Measurements from ENCODE around the gene CCDC137.

CCDC137 gene

DNA sequence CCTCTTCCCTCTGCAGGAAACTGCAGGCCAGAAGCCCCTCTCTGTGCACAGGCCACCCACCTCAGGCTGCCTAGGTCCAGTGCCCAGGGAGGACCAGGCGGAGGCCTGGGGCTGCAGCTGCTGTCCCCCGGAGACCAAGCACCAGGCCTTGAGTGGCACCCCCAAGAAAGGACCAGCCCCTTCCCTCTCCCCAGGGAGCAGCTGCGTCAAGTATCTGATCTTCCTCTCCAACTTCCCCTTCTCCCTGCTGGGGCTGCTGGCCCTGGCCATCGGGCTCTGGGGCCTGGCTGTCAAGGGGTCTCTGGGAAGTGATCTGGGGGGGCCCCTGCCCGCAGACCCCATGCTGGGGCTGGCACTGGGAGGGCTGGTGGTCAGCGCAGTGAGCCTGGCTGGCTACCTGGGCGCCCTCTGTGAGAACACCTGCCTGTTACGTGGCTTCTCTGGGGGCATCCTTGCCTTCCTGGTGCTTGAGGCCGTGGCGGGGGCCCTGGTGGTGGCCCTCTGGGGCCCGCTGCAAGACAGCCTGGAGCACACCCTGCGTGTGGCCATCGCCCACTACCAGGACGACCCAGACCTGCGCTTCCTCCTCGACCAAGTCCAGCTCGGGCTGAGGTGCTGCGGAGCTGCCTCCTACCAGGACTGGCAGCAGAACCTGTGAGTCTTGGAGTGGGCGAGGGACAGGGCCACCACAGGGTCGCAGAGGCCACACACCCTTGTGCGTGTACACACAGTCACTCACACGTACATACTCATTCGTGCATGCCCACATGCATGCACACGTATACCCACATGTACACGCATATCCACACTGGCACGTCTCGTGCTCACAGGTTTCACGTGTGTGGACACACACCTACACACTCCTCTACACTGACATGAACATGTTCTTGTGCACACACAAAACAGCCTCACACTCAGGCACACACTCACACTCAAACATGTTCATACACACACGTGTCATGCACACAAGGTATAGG lies 21.3 kb upstream of the CCDC137 start:
- TF ChIP-seq, protein P1, sequence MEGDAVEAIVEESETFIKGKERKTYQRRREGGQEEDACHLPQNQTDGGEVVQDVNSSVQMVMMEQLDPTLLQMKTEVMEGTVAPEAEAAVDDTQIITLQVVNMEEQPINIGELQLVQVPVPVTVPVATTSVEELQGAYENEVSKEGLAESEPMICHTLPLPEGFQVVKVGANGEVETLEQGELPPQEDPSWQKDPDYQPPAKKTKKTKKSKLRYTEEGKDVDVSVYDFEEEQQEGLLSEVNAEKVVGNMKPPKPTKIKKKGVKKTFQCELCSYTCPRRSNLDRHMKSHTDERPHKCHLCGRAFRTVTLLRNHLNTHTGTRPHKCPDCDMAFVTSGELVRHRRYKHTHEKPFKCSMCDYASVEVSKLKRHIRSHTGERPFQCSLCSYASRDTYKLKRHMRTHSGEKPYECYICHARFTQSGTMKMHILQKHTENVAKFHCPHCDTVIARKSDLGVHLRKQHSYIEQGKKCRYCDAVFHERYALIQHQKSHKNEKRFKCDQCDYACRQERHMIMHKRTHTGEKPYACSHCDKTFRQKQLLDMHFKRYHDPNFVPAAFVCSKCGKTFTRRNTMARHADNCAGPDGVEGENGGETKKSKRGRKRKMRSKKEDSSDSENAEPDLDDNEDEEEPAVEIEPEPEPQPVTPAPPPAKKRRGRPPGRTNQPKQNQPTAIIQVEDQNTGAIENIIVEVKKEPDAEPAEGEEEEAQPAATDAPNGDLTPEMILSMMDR (IDR thresholded peaks at IDR 0.05; ENCODE audit: borderline replicate concordance, insufficient read depth, low read depth, low read length) = no peak
- no peak overlapping the region for H3K4me3 ChIP-seq (ENCODE audit: low read depth, low read length)

DNA sequence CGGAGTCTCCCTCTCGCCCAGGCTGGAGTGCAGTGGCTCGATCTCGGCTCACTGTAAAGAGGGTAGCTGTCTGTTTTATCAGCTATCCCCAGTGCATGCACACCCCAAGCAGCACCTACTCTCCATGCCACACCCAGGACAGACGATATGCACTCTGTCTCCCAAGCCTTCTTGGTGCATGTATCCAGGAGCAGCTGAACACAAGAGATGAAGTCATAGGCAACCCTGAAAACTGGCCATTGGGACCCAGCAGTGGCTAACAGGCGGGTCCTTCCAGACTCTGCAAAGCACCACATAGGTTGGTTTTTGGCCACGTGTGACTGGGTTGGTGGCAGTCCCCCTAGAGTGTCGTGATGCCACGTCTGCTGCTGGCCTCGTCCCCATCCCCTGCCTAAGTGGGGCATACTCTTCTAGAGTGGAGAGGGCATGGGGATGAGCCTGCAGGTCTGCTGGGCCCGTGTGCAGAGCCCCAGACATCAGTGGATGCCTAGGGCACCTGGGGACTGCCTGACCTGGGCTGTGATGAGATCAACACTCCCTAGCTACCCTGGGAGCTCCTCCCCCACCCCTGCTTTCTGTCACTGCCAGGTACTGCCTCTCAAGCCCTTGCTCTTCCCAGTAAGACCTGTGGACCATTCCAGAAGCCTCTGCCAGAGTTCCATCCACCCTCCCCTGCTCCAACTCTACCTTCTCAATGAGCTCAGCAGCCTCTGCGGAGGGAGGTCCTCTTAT lies 19.5 kb upstream of the CCDC137 start:
- no peak overlapping the region for H3K4me3 ChIP-seq (ENCODE audit: low read depth, low read length)

DNA sequence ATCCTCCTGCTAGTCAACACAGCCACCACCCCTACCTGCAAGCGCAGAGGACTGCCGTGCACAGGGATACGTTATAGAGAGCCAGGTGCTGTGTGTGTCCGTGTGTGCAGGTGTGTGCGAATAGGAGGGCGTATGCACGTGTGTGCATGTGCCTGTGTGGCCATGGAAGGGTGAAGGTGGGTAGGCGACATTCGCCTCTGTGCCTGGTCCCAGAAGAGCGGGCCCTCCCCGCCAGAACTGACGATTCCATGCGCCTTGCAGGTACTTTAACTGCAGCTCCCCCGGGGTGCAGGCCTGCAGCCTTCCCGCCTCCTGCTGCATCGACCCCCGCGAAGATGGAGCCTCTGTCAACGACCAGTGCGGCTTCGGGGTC lies 18.9 kb upstream of the CCDC137 start:
- TF ChIP-seq, protein P1 (IDR thresholded peaks at IDR 0.05; ENCODE audit: borderline replicate concordance, insufficient read depth, low read depth, low read length) = no peak
- H3K4me3 ChIP-seq (ENCODE audit: low read depth, low read length) = no peak overlapping the region

More for the DNA sequence above, 19.5 kb upstream of the CCDC137 start:
- TF ChIP-seq, protein P1 (IDR thresholded peaks at IDR 0.05; ENCODE audit: borderline replicate concordance, insufficient read depth, low read depth, low read length) = no peak

DNA sequence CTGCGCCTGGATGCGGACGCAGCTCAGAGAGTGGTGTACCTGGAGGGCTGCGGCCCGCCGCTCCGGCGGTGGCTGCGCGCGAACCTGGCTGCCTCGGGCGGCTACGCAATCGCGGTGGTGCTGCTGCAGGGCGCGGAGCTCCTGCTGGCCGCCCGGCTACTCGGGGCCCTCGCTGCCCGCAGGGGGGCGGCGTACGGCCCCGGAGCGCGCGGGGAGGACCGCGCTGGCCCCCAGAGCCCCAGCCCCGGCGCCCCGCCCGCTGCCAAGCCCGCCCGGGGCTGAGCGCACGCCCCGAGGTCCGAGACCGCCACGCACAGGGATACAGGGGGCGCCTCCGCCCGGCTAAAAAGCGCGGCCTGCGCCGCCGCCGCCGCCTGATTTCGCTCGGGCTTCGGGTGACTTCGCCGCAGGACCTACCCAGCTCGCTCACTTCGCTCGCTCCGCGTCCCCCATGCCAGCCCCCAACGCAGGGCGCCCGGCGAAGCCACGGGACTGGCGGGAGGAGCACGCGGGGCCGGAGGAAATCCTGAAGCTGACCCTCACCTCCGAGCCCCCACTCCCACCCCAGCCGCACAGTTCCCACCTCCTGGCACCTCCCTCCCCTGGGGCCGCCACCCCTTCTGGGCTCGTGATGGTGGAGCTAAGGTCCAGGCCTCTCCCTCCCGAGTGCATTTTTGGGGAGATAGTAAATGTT lies 18.4 kb upstream of the CCDC137 start:
- TF ChIP-seq, protein P1 (IDR thresholded peaks at IDR 0.05; ENCODE audit: borderline replicate concordance, insufficient read depth, low read depth, low read length) = no peak
- H3K4me3 ChIP-seq (ENCODE audit: low read depth, low read length) = no peak overlapping the region

DNA sequence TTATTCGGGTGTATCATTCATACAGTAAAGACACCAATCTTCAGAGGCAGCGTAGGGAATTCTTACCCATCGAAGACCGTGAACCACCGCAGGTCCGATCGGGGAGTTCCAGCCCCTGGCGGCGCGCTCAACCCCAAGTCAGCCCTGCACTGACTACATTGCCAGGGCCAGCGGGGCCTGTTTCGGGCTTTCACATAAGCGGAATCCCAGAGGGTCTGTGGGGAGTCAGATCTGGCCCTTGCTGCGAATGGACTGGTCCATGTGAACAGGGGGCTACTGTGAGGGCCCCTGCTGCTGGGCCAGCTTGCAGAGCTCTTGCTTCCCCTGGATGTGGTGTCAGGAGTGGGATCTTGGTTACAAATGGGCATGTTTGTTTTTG lies 17.8 kb upstream of the CCDC137 start:
- H3K4me3 ChIP-seq (ENCODE audit: low read depth, low read length) = no peak overlapping the region
- TF ChIP-seq, protein P1 (IDR thresholded peaks at IDR 0.05; ENCODE audit: borderline replicate concordance, insufficient read depth, low read depth, low read length) = no peak

DNA sequence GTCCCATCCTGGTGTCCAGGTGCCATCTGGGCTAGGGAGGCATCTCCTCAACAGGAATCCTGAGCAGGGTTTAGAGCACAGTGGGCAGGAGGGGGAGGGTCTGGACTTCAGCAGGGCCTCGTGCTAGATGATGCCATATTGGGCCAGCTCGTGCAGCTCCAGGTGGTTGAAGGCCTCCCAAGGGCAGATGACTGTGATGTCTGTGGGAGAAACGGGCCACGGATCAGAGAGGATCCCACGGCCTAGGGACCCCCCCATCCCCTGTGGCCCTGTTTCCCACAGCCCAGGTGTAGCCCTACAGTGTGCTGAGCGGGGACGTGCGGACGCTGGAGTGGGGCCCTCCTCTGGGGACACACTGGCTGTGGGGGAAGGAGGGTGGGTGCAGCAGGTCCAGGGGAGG lies 15.6 kb upstream of the CCDC137 start:
- no peak overlapping the region for H3K4me3 ChIP-seq (ENCODE audit: low read depth, low read length)
- TF ChIP-seq, protein P1 (IDR thresholded peaks at IDR 0.05; ENCODE audit: borderline replicate concordance, insufficient read depth, low read depth, low read length) = no peak

All from GM12875 (cell line).